HUDEP-2 (cell line): Measurements from ENCODE around the gene PDLIM7.

Source experiments
- DNase-seq, 76 experiments: peaks; one replicate each; lab custom pipeline; 2025; ENCODE audit not compliant: unreplicated experiment in 76 of 76; lab: John Stamatoyannopoulos, UW

PDLIM7 gene

DNA sequence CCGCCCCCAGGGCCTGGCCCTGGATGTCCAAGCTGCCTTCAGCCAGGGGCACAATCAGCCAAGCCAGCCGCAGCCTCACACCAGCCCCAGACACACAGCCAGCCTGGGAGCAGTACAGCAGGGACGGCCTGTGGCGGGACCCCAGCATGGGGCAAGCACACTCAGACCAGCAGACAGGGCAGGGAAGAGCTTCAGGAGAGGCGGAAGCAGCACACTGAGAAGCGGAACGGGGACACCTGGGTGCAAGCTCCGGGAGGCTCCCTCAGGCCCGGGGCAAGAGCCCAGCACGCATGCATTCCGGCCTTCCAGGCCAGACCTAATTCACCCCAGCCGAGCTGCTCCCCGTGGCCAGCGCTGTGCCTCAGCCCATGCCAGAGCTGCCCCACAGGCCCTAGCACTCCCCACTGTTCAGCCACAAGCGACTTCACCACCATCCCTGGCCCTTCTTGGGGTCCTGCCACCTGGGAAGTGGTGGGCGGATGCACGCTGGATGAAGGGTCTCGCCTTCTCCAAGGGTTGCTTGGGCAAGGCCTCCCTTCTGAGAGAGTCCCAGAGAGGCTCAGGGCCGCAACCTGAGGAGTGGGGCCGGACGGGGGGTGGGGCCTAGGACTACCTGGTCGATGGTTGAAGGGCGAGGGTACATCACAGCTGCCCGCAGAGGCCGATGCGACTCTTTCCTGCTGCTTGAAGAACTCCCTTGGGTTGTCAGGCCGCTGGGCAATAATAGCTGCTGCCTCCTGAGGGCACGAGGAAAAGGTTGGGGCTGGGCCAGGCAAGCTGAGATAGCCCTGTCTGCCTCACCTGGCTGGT, 37.4 kb downstream of the PDLIM7 start:
- no peak for DNase-seq

DNA sequence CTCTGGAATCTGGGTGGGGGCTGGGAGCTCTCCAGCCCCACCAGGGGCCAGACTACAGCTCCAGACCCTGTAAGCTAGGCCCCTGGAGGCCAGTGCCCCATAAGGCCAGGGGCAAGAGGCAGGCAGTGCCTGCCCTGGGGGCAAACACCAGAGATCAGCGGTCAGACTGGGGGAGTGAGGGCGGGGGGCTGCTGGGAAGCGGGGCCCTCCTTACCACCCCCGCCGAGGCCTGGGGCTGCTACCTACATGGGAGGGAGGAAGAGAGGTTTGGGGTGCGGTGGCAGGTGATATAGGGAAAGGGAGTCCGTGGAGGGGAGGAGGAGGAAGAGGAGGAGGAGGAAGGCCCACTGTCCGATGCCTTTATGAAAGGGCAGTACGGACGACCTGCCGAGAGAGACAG, 38.0 kb downstream of the PDLIM7 start:
- DNase-seq: no peak

DNA sequence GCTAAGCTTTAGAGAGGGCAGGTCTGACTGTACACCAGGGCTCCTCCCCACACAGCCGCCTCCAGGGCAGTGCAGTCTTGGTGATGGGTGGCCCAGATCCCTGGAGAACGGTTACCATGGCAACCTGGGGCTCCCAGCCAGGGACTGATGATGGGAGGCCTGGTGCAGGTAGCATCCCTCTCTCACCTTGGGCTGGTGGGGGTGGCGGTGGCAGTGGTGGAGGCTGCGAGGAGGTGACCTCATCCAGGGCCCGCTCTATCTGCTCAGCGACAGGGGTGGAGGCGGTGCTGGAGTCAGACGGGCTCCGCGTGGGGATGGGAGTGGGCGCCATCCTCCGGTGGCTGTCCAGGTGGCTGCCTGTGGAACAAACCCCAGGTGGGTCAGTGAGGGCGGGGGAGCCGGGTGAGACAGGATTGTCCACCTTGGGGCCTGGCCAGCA, 38.5 kb downstream of the PDLIM7 start:
- DNase-seq: no peak

DNA sequence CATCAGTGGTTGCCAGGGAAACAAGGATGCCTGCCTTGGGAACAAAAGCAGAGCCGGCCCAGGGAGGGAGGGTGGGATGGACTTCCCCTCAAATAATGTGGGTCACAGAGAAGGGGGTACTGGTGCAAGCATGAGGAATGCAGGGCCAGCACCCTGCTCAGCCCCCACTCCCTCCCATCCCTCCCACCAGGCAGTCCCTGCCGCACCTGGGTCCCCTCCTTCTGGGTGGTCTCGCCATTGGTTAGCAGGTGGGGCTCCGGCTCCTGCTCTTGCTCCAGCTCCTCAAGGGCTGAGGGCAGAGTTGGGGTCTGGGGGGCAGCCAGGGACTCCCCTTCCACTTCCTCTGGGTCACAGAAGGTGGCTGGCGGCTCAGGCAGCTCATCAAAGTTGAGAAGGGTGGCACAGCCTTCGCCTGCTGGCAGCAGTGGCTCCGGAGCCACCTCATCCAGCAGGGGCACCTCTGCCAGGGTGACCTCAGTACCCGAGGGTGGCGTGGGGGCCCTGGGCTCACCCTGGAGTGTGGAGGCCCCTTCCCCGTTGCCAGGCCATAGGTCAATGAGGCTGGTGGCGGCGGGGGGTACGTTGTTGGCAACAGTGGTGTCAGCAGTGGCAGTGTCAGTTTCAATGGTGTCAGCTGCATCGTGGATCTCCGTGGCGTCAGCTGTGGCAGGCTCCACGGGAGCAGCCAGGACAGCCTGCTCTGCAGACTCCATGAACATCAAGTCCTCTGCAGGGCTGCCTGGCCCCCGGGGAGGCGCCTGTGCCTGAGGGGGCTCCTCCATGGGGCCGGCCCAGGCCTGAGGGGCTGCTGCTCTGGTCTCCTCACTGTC, 39.3 kb downstream of the PDLIM7 start:
- no peak for DNase-seq

DNA sequence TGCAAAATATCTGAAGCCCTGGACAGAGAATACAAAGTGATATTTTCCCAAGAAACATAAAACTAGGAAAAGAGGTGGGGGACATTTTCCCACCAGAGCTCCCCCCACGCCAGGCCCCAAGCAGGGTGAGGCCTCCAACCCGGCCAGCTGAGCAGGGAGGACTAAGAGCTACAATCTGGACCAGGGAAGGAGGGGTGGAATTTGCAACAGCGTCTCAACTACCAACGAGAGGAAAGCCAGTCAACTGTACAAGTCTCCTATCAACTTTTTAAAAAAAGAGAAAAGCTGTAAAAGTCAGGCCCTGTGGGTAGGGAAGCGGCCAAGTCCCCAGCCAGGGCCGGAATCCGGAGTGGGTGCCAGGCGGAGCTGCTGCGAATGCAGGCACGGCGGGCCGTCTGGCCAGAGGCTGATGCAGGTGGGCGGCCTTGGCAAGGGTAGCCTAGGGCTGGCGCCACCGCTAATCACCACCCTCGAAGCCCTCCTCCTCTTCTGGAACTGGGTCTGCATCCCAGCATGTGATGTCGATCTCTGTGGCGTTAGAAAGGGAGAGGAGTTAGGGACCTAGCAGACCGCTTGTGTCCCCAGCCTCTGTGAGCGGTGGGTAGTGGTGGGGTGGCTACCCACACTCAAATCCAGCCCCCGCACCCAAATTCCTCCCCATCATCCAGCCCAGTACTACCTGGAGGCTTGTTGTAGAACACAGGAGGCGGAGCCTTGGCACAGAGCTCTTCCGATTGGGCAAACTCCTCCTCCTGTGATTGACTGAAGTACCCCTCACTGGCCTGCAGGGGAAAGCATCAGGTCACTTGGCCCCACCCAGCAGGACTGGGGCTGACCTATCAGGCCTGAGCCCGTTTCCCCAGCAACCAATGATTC, 40.2 kb downstream of the PDLIM7 start:
- peak in 73 of 76 experiments; percentile 23 to 96 (median 83) for DNase-seq

DNA sequence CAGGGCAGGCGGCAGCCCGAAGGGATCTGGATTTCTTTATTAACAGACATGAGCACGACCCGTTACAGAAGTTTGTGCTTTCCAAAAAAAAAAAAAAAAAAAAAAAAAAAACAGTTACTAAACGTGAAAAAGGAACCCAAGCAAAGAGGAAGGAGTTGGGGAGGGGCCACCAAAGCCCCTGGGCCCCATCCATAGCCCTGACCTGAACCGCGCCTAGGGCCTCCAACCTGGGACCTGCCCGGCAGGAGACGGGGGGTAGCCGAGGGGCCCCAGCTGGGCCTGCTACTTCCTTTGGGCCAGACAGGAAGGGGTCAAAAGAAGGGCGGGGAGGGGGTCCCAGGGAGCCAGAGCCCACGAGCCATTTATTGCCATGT, 40.8 kb downstream of the PDLIM7 start:
- no peak for DNase-seq

DNA sequence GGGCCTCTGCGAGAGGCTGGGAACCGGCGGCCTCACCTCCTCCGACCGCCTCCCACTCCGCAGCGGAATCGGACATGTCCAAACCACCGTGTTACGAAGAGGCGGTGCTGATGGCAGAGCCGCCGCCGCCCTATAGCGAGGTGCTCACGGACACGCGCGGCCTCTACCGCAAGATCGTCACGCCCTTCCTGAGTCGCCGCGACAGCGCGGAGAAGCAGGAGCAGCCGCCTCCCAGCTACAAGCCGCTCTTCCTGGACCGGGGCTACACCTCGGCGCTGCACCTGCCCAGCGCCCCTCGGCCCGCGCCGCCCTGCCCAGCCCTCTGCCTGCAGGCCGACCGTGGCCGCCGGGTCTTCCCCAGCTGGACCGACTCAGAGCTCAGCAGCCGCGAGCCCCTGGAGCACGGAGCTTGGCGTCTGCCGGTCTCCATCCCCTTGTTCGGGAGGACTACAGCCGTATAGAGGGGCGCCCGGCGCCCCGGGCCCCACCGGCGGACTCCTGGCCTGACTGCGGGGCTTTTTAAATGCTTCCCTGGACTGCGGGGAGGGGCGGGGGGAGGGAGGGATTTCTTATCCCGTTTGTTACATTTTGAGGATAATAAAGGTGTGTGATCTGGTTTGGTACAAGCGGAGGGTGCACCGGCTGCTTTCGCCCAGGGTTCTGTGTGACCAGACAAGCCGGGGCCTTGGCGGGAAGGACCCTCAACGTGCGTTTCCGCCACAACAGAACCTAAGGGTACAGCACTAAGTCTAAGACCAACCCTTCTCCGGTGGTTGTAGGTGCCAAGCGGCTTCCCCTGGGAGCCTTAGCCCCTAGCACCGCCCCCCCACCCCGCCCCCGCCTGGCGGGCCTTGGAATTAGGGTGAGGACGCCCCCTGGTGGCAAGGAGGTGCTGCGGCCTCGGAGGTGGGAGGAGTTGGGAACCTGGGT, 41.5 kb downstream of the PDLIM7 start:
- peak in 74 of 76 experiments; percentile 17 to 95 (median 86) for DNase-seq

DNA sequence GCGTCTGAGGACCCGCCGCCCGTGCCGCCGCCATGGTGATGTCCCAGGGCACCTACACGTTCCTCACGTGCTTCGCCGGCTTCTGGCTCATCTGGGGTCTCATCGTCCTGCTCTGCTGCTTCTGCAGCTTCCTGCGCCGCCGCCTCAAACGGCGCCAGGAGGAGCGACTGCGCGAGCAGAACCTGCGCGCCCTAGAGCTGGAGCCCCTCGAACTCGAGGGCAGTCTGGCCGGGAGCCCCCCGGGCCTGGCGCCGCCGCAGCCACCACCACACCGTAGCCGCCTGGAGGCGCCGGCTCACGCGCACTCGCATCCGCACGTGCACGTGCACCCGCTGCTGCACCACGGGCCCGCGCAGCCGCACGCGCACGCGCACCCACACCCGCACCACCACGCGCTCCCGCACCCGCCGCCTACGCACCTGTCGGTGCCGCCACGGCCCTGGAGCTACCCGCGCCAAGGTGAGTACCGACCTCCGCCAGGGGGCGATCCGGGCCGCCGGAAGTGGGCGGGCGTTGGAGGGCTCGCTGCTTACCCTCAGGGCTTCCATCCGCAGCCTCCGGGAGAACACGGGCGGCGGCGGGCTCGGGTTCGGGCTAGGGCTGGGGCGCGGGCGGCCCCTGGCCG, 42.3 kb downstream of the PDLIM7 start:
- peak in 71 of 76 experiments; percentile 17 to 93 (median 73) for DNase-seq

DNA sequence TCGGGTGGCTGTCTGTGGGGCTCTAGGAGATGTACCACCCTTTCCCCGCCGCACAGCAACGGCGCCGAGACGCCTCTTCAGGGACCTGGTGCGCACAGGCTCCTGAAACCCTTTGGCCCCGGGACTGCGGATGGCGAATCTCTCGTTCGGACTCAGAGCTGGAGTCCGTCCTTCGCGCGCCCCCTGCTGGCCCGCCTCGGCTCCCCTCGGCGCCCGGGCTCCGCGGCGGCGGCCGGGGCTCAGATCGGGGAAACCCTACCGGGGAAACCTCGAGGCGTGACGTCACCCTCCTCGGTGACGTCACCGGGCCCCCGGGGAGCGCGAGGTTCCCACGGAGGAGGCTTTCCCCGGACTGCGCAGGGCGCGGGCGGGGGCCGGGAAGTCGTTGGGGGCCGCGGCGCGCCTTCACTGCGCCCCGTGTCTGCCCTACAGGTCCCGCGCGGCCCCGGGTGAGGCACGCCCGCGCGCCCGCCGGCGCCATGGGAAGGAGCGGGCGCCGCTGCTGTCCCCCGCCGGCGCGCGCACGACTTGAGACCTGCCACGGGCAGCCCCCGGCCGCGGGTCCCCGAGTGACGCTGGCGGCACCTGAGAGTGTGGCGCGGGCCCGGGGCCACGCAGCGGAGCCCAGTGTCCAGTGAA, 42.9 kb downstream of the PDLIM7 start:
- peak in 72 of 76 experiments; percentile 15 to 92 (median 81) for DNase-seq

DNA sequence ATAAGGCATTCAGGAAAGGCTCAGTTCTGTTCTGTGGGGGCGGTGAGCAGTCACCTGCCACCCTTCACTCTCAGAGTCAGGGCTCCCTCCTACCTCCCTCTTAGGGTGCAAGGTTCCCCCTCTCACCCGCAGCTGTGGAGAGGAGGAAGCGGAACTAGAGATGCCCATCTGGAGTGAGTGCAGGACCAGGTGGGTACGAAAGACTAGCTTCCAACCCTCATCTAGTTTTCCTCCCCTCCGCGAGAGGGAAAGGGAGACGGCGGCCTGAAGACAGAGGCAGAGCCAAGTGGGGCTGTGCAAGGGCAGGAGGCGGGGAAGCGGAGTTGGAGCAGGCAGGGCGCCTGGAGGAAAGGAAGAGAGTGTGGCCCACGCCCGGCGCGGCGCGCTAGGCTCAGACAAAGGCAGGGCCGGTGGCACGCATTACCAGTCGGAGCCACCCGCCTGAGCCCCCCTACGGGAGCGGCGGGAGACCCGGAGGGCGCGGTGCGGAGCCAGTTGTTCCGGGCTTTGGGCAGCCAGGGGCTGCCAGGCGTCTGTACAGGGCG, 43.5 kb downstream of the PDLIM7 start:
- DNase-seq: no peak

DNA sequence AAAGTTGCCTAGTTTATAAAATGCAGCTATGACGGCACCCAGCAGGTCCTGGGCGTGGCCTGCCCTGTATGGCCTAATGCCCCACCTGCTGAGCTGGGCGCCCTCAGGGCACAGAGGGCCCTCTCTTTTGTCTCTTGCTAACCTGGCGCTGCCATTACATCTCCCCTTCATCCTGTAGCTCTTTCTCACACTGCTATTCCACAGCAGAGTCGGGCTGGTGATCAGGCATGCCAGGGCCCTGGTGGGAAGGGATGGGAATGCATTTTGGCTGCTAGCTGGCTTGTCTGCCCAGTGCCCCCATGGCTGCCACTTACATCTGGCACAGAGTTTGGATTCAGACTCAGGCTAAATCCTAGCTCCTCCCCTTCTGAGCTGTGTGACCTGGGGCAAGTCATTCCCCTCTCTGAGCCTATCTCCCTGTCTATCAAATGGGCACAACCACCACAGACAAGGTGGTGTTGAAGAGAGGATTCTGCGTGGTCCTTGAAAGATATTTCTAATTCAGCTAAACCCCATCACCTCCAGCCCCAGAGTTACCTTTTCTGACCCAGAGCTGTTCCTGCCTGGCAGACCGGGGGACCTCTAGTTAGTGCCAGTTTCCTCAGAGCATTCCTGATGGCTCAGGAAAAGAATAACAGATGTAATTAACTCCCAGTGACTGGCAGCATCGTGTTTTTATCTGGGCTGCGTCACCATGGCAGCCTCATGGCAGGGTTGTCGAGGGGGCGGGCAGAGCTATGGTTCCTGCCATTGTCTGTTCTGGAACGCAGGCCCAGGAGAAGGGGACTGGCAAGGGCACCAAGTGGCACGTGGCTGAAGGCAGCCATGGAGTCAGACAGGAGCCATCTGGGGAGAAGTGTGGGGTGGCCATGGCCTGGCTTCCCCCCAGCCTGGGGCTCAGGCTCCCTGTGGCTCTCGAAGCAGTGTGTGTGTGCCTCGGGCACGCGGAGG, 44.4 kb downstream of the PDLIM7 start:
- no peak for DNase-seq

DNA sequence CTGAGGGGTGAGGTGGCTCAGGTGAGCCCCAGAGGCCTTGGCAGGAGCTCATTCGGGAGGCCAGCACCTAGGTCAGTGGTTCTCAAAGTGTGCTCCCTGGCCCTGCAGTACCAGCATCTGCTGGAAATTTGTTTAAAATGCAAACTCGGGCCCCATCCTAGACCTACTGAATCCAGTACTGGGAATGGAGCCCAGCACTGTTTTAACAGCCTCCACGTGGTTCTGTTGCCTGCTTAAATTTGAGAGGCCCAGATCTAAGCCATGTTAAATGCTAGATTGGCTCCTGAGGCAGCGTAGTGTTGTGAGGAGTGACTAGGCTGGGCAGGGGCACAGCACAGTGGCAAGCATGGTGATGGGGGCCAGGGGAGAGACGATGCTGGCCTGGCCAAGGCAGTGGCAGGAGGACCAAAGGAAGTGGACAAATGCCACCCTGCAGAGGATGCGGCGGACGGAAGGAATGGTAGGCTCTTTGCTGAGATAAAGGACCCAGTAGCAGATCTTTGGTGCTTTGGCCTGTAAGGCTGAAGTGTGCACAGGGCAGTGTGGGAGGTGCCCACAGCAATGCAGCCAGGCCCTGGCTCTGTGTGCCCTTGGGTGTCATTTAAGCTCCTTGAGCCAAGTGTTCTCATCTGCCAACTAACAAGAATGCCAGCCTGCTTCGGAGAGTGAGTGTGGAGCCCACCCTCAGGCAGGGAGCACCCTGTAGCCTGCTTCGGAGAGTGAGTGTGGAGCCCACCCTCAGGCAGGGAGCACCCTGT, 46.6 kb downstream of the PDLIM7 start:
- DNase-seq: no peak

DNA sequence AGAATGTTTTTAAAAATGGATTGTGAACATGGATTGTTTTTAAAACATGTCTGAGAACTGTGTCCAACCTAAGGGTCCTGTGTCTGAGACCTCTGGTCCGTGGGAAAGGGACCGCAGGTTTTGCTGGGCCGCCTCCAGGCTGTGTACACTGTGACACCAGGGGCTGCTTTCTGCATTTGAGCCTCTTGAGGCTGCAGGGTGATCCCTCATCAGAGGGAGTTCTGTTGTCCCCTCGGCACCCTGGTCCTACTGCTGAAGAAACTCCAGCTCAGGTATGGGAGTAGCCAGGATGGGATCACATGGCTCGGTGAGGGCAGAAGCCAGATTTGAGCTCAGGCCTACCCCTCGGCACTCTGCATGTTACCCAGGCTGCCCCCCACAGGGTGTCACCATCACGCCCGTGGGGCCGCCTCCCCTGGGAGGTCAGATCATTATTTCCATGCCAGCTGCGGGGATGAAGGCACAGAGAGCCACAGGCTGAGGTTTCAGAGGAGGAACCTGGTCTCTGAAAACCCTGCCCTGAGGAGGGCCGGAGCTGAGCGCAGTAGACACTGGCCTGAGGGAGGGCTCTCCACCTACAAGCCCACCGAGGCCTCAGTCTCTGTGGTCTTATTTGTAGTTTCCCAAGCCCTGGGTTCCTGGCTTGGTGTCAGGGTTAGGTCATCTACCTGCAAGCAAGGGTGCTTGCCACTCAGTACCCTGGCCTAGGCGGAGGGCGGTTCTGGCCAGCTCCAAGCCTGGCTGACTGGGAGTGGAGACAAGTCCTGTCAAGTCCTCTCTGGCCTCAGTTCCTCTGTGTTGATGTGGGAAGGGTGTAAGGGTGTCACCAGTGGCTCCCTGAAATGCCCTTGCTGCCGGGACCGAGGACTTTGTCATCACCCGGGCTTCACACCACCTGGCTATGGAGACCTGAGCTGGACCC, 48.0 kb downstream of the PDLIM7 start:
- DNase-seq: no peak

DNA sequence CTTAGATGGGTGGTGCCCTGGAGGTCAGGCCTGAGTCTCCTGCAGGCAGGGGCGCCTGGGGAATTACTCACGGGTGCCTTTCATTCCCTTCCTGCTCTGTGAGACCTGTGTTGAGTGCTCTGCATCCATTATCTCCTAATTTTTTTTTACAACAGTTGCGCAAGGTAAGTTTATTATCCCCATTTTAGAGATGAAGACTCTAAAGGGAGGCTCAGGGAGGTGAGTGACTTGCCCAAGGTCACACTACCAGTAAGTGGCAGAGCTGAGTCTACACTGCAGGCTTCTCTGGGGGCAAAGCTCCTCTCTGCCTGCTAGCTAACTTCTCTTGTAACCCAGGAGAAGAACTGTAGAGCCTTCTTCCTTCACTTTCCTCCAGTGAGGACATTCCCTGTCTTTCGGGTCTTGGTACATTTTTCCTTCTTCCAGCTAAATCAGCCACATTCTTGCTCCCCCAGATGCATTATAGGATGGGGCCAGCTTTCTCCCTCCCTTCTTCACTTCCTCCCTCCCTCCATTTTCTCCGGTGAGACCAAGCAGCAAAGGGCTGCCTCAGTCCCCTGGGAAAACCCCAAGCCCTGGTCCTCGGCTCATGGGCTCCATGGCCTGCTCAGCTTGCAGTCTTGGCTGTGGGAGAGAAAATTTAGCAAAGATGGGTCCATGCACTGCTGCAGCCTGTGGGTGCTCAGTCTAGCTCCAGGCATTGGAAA, 49.0 kb downstream of the PDLIM7 start:
- DNase-seq: no peak

DNA sequence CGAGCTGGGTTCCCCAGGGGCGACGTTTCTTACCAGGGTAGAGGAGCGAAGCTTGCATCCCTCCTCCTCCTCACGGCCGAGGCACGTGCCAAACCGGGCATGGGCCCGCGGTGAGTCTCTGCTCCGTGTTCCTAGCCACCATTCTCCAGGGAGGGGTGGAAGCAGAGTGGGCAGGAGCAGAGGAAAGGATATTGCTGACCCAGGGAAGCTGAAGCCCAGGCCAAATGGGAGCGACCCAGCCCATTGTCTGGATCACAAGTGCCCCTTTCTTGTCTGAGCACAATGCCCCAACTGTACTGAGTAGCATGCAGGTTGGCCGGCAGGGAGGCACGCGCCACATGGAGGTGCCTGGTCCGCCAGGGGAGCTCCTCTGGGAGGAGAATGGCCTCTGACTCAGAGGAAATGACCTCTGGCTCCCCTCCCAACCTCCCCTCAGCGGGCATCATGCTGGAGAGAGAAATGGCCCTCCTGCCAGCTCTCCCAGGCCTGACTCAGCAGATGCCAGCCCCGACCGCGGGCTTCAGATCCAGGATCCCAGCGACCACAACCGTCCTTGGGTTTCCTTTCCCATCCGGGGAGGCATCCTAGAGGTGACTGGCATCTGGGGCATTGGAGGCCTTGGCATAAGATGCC, 49.7 kb downstream of the PDLIM7 start:
- peak in 46 of 76 experiments; percentile 7 to 68 (median 36) for DNase-seq
